Caco-2 (cell line): ENCODE data around the gene KLF16. TPM values are rescaled to one million over a fixed set of nuclear protein-coding genes. Genes with fewer than 3 reads are reported as not detected.

Source experiments
- BruUV-seq: library from RNA; stranded (reverse); fragments of 400-500 nt; replicated peaks from 2 replicates; lab custom pipeline; 2021; lab: Mats Ljungman, UMichigan
- CTCF ChIA-PET: fragments of 300-600 bp; sonication (Branson Sonifier 250); formaldehyde crosslinking; loops from one replicate; lab custom pipeline; 2022; ENCODE audit warnings: antibody characterized with exemption; lab: Charles Lee
- POLR2A ChIA-PET: fragments of 300-600 bp; sonication (Branson Sonifier 250); formaldehyde crosslinking; loops from one replicate; lab custom pipeline; 2022; ENCODE audit warnings: antibody characterized with exemption; lab: Charles Lee
- DNase-seq, 2 experiments: peaks; one replicate each; pipeline versions ENCODE4 v3.0.0 to v3.0.0-alpha.2; 2020 to 2022
- H3K27me3 ChIP-seq: replicated peaks from 2 replicates; pipeline ENCODE4 v1.6.0; 2011; ENCODE audit warnings: low read length; ENCODE audit not compliant: control insufficient read depth, insufficient read depth
- H3K36me3 ChIP-seq: 2 replicates; pipeline ENCODE4 v1.5.1; 2011; ENCODE audit warnings: low read length; ENCODE audit not compliant: control insufficient read depth, insufficient read depth
- H3K4me1 ChIP-seq: fragments of 250-450 bp; sonication (Bioruptor Pico); 2 replicates; pipeline ENCODE4 v1.5.1; 2020; ENCODE audit warnings: mild to moderate bottlenecking
- H3K4me3 ChIP-seq: 2 replicates; pipeline ENCODE4 v1.5.1; 2011; ENCODE audit warnings: low read depth, mild to moderate bottlenecking, control low read depth, low read length
- H3K9me3 ChIP-seq: fragments of 250-450 bp; sonication (Bioruptor Pico); 2 replicates; pipeline ENCODE4 v1.5.1; 2020; ENCODE audit warnings: mild to moderate bottlenecking, moderate library complexity
- H3K27ac Mint-ChIP-seq: one replicate; pipeline ENCODE4 v1.8.0; 2022; ENCODE audit warnings: mixed read lengths; ENCODE audit not compliant: unreplicated experiment
- H3K27me3 Mint-ChIP-seq: one replicate; pipeline ENCODE4 v1.8.0; 2022; ENCODE audit warnings: mixed read lengths; ENCODE audit not compliant: insufficient read depth, unreplicated experiment
- H3K36me3 Mint-ChIP-seq: one replicate; pipeline ENCODE4 v1.8.0; 2022; ENCODE audit warnings: mild to moderate bottlenecking, mixed read lengths; ENCODE audit not compliant: insufficient read depth, unreplicated experiment
- H3K4me1 Mint-ChIP-seq: one replicate; pipeline ENCODE4 v1.8.0; 2022; ENCODE audit warnings: low read depth, mixed read lengths; ENCODE audit not compliant: unreplicated experiment
- H3K4me3 Mint-ChIP-seq: one replicate; pipeline ENCODE4 v1.8.0; 2022; ENCODE audit warnings: mild to moderate bottlenecking, moderate library complexity, mixed read lengths; ENCODE audit not compliant: unreplicated experiment
- H3K9me3 Mint-ChIP-seq: one replicate; pipeline ENCODE4 v1.8.0; 2022; ENCODE audit warnings: mixed read lengths; ENCODE audit not compliant: unreplicated experiment
- CTCF ChIP-seq, 2 experiments: fragments of 200-600 bp in 1 of 2; IDR thresholded peaks; 1 replicate in 1 of 2; 2 replicates in 1 of 2; pipeline versions ENCODE4 v1.5.1 to v1.8.0; 2011 to 2022; ENCODE audit warnings: antibody characterized with exemption in 1 of 2, control low read depth in 1 of 2, inconsistent platforms in 1 of 2, low read depth in 1 of 2, low read length in 1 of 2, mild to moderate bottlenecking in 1 of 2, moderate library complexity in 1 of 2; ENCODE audit not compliant: insufficient read depth in 1 of 2, severe bottlenecking in 1 of 2, unreplicated experiment in 1 of 2
- intact Hi-C: fragments of 100-400 bp; cut with micrococcal nuclease; formaldehyde crosslinking; loops from one replicate; pipeline ENCODE4 v1.10.0; 2022; ENCODE audit not compliant: unreplicated experiment
- total RNA-seq: library from RNA; stranded (reverse); gene quantifications from 2 replicates; pipeline ENCODE4 v1.2.3, GENCODE V29; 2022

KLF16 gene
- total RNA-seq, 1 experiment from 2014 or later, result 26.8 TPM

GRCh38 chr19:1902923-1903322 is 39.5 kb upstream of the KLF16 start:
- BruUV-seq, result no TSS peak
- DNase-seq, result no peak
- H3K9me3 ChIP-seq, result no peaks in the 10 kb centered on the region
- Mint-ChIP-seq H3K27ac (no peak overlapping the region), H3K36me3 (peaks cover 35% of the 10 kb centered on the region), H3K27me3 (no peaks in the 10 kb centered on the region), H3K4me3 (no peak overlapping the region), H3K4me1 (peaks cover 8% of the 10 kb centered on the region), H3K9me3 (no peaks in the 10 kb centered on the region)
- TF ChIP-seq CTCF (IDR thresholded peaks at IDR 0.05; ENCODE audit: insufficient read depth in 1 of 2, low read depth in 1 of 2, low read length in 1 of 2, severe bottlenecking in 1 of 2, unreplicated experiment in 1 of 2), result no peak
- no peaks in the 10 kb centered on the region for H3K27me3 ChIP-seq
- CTCF ChIA-PET, result interaction anchor here (0.6 to 0.7 kb wide), 3 partner anchors 9 to 25 kb away, joined by 3 to 4 read pairs (median 4); partner anchors contain the start of gene ABHD17A
- H3K36me3 ChIP-seq, result no peaks in the 10 kb centered on the region
- H3K4me3 ChIP-seq, result no peak overlapping the region
- POLR2A ChIA-PET, result interaction anchor here (0.5 kb wide), 1 partner anchor 27 kb away, joined by 4 read pairs; no protein-coding TSS in a partner anchor
- peaks cover 20% of the 10 kb centered on the region for H3K4me1 ChIP-seq
- intact Hi-C loops, result no loop called here

- peaks cover 27% of the 10 kb centered on the region for H3K36me3 Mint-ChIP-seq
- H3K9me3 Mint-ChIP-seq, result no peaks in the 10 kb centered on the region
- TF ChIP-seq CTCF (IDR thresholded peaks at IDR 0.05; ENCODE audit: insufficient read depth in 1 of 2, low read depth in 1 of 2, low read length in 1 of 2, severe bottlenecking in 1 of 2, unreplicated experiment in 1 of 2), result no peak
- H3K36me3 ChIP-seq, result no peaks in the 10 kb centered on the region
- H3K4me3 Mint-ChIP-seq, result no peak overlapping the region
- no peak for DNase-seq
- no peaks in the 10 kb centered on the region for H3K27me3 ChIP-seq
- intact Hi-C loops, result no loop called here
- ChIA-PET CTCF (interaction anchor here (0.6 kb wide), 2 partner anchors 17 to 68 kb away, joined by 3 to 5 read pairs; partner anchors contain the start of gene ABHD17A), POLR2A (no interaction called here)
- H3K27me3 Mint-ChIP-seq, result no peaks in the 10 kb centered on the region
- no peak overlapping the region for H3K4me3 ChIP-seq
- H3K9me3 ChIP-seq, result no peaks in the 10 kb centered on the region
- peaks cover 8% of the 10 kb centered on the region for H3K4me1 Mint-ChIP-seq
- BruUV-seq, result no TSS peak
- H3K4me1 ChIP-seq, result peaks cover 10% of the 10 kb centered on the region; the same call in 1 of the 2 replicates
- H3K27ac Mint-ChIP-seq, result no peak overlapping the region
Measured at GRCh38 chr19:1901940-1902404, 38.6 kb upstream of the KLF16 start.

GRCh38 chr19:1896508-1896907 is 33.1 kb upstream of the KLF16 start:
- Mint-ChIP-seq H3K27me3 (no peaks in the 10 kb centered on the region), H3K4me3 (no peak overlapping the region), H3K27ac (no peak overlapping the region), H3K9me3 (no peaks in the 10 kb centered on the region), H3K4me1 (no peaks in the 10 kb centered on the region), H3K36me3 (no peaks in the 10 kb centered on the region)
- Histone ChIP-seq H3K27me3 (no peaks in the 10 kb centered on the region), H3K36me3 (no peaks in the 10 kb centered on the region), H3K4me1 (no peaks in the 10 kb centered on the region; the same call in 1 of the 2 replicates), H3K9me3 (no peaks in the 10 kb centered on the region), H3K4me3 (no peak overlapping the region)
- no peak for TF ChIP-seq CTCF (IDR thresholded peaks at IDR 0.05; ENCODE audit: insufficient read depth in 1 of 2, low read depth in 1 of 2, low read length in 1 of 2, severe bottlenecking in 1 of 2, unreplicated experiment in 1 of 2)
- POLR2A ChIA-PET, result no interaction called here
- BruUV-seq, result no TSS peak
- DNase-seq, result no peak
- CTCF ChIA-PET, result interaction anchor here (0.7 kb wide), 1 partner anchor 49 kb away, joined by 4 read pairs; no protein-coding TSS in a partner anchor
- intact Hi-C loops, result no loop called here
